GM12878 (cell line): ENCODE results near the gene DYSF. TPM values are rescaled to one million over a fixed set of nuclear protein-coding genes. Genes with fewer than 3 reads are reported as not detected.

Experiments used
- ATAC-seq: fragments of 200-7000 bp; cut with Tn5 transposase; 3 replicates; pipeline ENCODE4 v1.9.1; 2020; ENCODE audit warnings: mild to moderate bottlenecking, moderate library complexity
- BruUV-seq: library from RNA; stranded (reverse); fragments of 400-500 nt; replicated peaks from 2 replicates; lab custom pipeline; 2021; lab: Mats Ljungman, UMichigan
- CTCF ChIA-PET: fragments of 300-600 bp; sonication (Branson Sonifier 250); formaldehyde crosslinking; extraction: SDS; loops from one replicate; lab custom pipeline; 2021; ENCODE audit warnings: inconsistent platforms; lab: Yijun Ruan, JAX
- POLR2A ChIA-PET: fragments of 350-600 bp; formaldehyde crosslinking; extraction: SDS; loops from one replicate; lab custom pipeline; 2021; ENCODE audit warnings: inconsistent platforms; lab: Charles Lee
- RAD21 ChIA-PET: fragments of 300-600 bp; sonication (Branson Sonifier 250); formaldehyde crosslinking; loops from one replicate; lab custom pipeline; 2023; ENCODE audit warnings: antibody characterized with exemption; ENCODE audit not compliant: unreplicated experiment; lab: Charles Lee
- SMC1A ChIA-PET: fragments of 300-600 bp; sonication (Branson Sonifier 250); formaldehyde crosslinking; loops from one replicate; lab custom pipeline; 2023; ENCODE audit not compliant: unreplicated experiment, uncharacterized antibody; lab: Charles Lee
- DNase-seq: peaks from one replicate; pipeline ENCODE4 v3.0.0-alpha.2; 2011; ENCODE audit warnings: low read depth, low spot score
- FAIRE-seq: peaks from 3 replicates; lab custom pipeline; 2011; peaks lifted over from hg19 to GRCh38; lab: Jason Lieb, UNC
- H2AFZ ChIP-seq: 2 replicates; pipeline ENCODE4 v1.6.0; 2011; ENCODE audit warnings: low read depth, low read length, control low read depth; ENCODE audit not compliant: control insufficient read depth
- H3K27ac ChIP-seq: 2 replicates; pipeline ENCODE4 v1.5.1; 2011; ENCODE audit warnings: control low read depth; ENCODE audit not compliant: control insufficient read depth, insufficient read depth
- H3K27me3 ChIP-seq, 2 experiments: replicated peaks in 1 of 2; 2 replicates each; pipeline versions ENCODE4 v1.6.0 to v1.6.1; 2011; ENCODE audit warnings: low read length in 1 of 2; ENCODE audit not compliant: control insufficient read depth in 2 of 2, insufficient read depth in 2 of 2
- H3K36me3 ChIP-seq, 2 experiments: 2 replicates each; pipeline ENCODE4 v1.5.1; 2011; ENCODE audit warnings: low read length in 1 of 2; ENCODE audit not compliant: control insufficient read depth in 2 of 2, insufficient read depth in 2 of 2
- H3K4me1 ChIP-seq: 2 replicates; pipeline ENCODE4 v1.6.1; 2011; ENCODE audit warnings: mild to moderate bottlenecking, low read length, moderate library complexity, mixed read lengths; ENCODE audit not compliant: control insufficient read depth, insufficient read depth
- H3K4me2 ChIP-seq: 2 replicates; pipeline ENCODE4 v1.6.0; 2011; ENCODE audit warnings: control low read depth; ENCODE audit not compliant: control insufficient read depth, insufficient read depth
- H3K4me3 ChIP-seq: fragments of 200-600 bp; sonication (generic); 2 replicates; pipeline ENCODE4 v1.5.1; 2016
- H3K79me2 ChIP-seq: 2 replicates; pipeline ENCODE4 v1.6.0; 2011; ENCODE audit warnings: low read length; ENCODE audit not compliant: control insufficient read depth, insufficient read depth
- H3K9ac ChIP-seq: 2 replicates; pipeline ENCODE4 v1.8.0; 2011; ENCODE audit warnings: low read length, control low read depth, mixed read lengths; ENCODE audit not compliant: control insufficient read depth, insufficient read depth
- H3K9me3 ChIP-seq: replicated peaks from 3 replicates; pipeline ENCODE4 v1.5.1; 2011; ENCODE audit warnings: mild to moderate bottlenecking, low read length; ENCODE audit not compliant: control insufficient read depth, insufficient read depth
- H4K20me1 ChIP-seq: 2 replicates; pipeline ENCODE4 v1.6.0; 2011; ENCODE audit not compliant: control insufficient read depth, insufficient read depth
- BCL3 ChIP-seq: IDR thresholded peaks from 2 replicates; pipeline ENCODE4 v1.6.1; 2011; ENCODE audit warnings: borderline replicate concordance, low read depth, mild to moderate bottlenecking, moderate library complexity, low read length; ENCODE audit not compliant: insufficient read depth, poor library complexity, severe bottlenecking
- CHD2 ChIP-seq: IDR thresholded peaks from 2 replicates; pipeline ENCODE4 v1.6.1; 2011; ENCODE audit warnings: low read depth, low read length, improper control_type of control experiment, borderline replicate concordance
- EZH2 ChIP-seq: IDR thresholded peaks from 2 replicates; pipeline ENCODE4 v1.6.1; 2012; ENCODE audit warnings: low read depth, mild to moderate bottlenecking, control low read depth, inconsistent platforms, low read length, borderline replicate concordance; ENCODE audit not compliant: control insufficient read depth
- GABPA ChIP-seq: IDR thresholded peaks from 2 replicates; pipeline ENCODE4 v1.6.1; 2014; ENCODE audit warnings: antibody characterized with exemption, low read depth, mild to moderate bottlenecking, inconsistent platforms
- HCFC1 ChIP-seq: fragments of 150-350 bp; IDR thresholded peaks from 2 replicates; pipeline ENCODE4 v1.6.1; 2014; ENCODE audit warnings: low read length
- MTA2 ChIP-seq: fragments of 450-650 bp; IDR thresholded peaks from 2 replicates; pipeline ENCODE4 v1.6.1; 2016; ENCODE audit warnings: low read depth, mild to moderate bottlenecking, moderate library complexity
- MTA3 ChIP-seq: IDR thresholded peaks from 2 replicates; pipeline ENCODE4 v1.6.1; 2012; ENCODE audit warnings: low read length, inconsistent platforms, borderline replicate concordance
- NR2F1 ChIP-seq: fragments of 450-650 bp; conservative IDR thresholded peaks from 2 replicates; pipeline ENCODE4 v1.6.1; 2017; ENCODE audit warnings: mild to moderate bottlenecking
- PAX5 ChIP-seq: IDR thresholded peaks from 2 replicates; pipeline ENCODE4 v1.6.1; 2011; ENCODE audit warnings: low read depth, low read length, borderline replicate concordance
- PAX8 ChIP-seq: fragments of 450-650 bp; IDR thresholded peaks from 2 replicates; pipeline ENCODE4 v1.6.1; 2017; ENCODE audit warnings: mild to moderate bottlenecking, moderate library complexity
- SREBF1 ChIP-seq: IDR thresholded peaks from 2 replicates; pipeline ENCODE4 v1.6.1; 2012; ENCODE audit warnings: mild to moderate bottlenecking, low read length
- ZBED1 ChIP-seq: IDR thresholded peaks from 2 replicates; pipeline ENCODE4 v1.6.1; 2016; ENCODE audit warnings: borderline replicate concordance
- ZNF217 ChIP-seq: fragments of 450-650 bp; IDR thresholded peaks from 2 replicates; pipeline ENCODE4 v1.6.1; 2017; ENCODE audit warnings: antibody characterized with exemption, mild to moderate bottlenecking
- ZZZ3 ChIP-seq: IDR thresholded peaks from 2 replicates; pipeline ENCODE4 v1.6.1; 2011; ENCODE audit warnings: low read depth; ENCODE audit not compliant: control insufficient read depth, insufficient read length
- WGBS: methylation state at CpG from one replicate; pipeline ENCODE4 v1.1.6; 2016; ENCODE audit warnings: low lambda C conversion rate; ENCODE audit not compliant: insufficient replicate concordance, insufficient coverage; ENCODE audit errors: missing lambda C conversion rate; 5-methylcytosine and 5-hydroxymethylcytosine counted together
- in situ Hi-C: fragments of 300-500 bp; cut with MboI; formaldehyde crosslinking; loops from 9 replicates; pipeline ENCODE4 v1.14.3; 2018; ENCODE audit warnings: mixed read lengths
- intact Hi-C: fragments of 100-400 bp; cut with micrococcal nuclease; formaldehyde crosslinking; loops from one replicate; pipeline ENCODE4 v1.14.2; 2022; ENCODE audit not compliant: unreplicated experiment
- polyA plus RNA-seq, 11 experiments: library from polyadenylated mRNA; depleted of rRNA in 4 of 11; unstranded in 6 of 11; stranded (reverse) in 5 of 11; fragments of >200 nt; fragmentation: Nextera tagmentation in 4 of 11; fragmentation: Illumina TruSeq in 1 of 11; extraction: Ambion mirVana in 4 of 11; extraction: Trizol in 1 of 11; gene quantifications; 1 replicate in 1 of 11; 2 replicates in 10 of 11; pipeline versions ENCODE4 v1.2.1 to v1.2.3, GENCODE V29; 2011 to 2016; ENCODE audit warnings: inconsistent platforms in 2 of 11, missing spikeins in 2 of 11, low read depth in 1 of 11
- total RNA-seq, 4 experiments: library from RNA; depleted of rRNA in 3 of 4; stranded (reverse); fragments of >200 nt in 3 of 4; fragmentation: Illumina TruSeq in 1 of 4; extraction: Trizol in 1 of 4; gene quantifications; 2 replicates each; pipeline versions ENCODE4 v1.2.1 to v1.2.3, GENCODE V29; 2013 to 2021

DYSF gene
- total and polyA plus RNA-seq, 10 of the 15 experiments (the other 5 are each of a cell fraction or from before 2014, with no cell fraction given), result under 0.01 to 0.15 (median 0.03) TPM; not detected in 7

GRCh38 chr2:71526141-71526540 lies 72.8 kb downstream of the DYSF start:
- ChIA-PET POLR2A (no interaction called here), SMC1A (no interaction called here), CTCF (no interaction called here), RAD21 (no interaction called here)
- 47% methylated on average over 13 of the region's 17 CpGs for WGBS
- Histone ChIP-seq H3K27me3 (no peaks in the 10 kb centered on the region; a peak in 2 of 4 replicates), H3K79me2 (no peaks in the 10 kb centered on the region), H2AFZ (no peak overlapping the region), H3K36me3 (no peaks in the 10 kb centered on the region), H3K4me1 (no peaks in the 10 kb centered on the region), H4K20me1 (no peaks in the 10 kb centered on the region), H3K4me2 (no peak overlapping the region), H3K27ac (no peak overlapping the region), H3K9me3 (no peaks in the 10 kb centered on the region), H3K4me3 (no peak overlapping the region), H3K9ac (no peak overlapping the region)
- ATAC-seq (no peak), DNase-seq (no peak), FAIRE-seq (no peak)
- BruUV-seq, result no TSS peak
- no peak for TF ChIP-seq PAX5
- TF ChIP-seq PAX8, result no peak
- TF ChIP-seq MTA2, result no peak
- no peak for TF ChIP-seq HCFC1
- no peak for TF ChIP-seq CHD2
- no peak for TF ChIP-seq ZBED1
- no peak for TF ChIP-seq SREBF1
- no peak for TF ChIP-seq MTA3
- no peak for TF ChIP-seq BCL3
- TF ChIP-seq NR2F1, result no peak
- no peak for TF ChIP-seq ZZZ3
- TF ChIP-seq EZH2, result no peak
- no peak for TF ChIP-seq ZNF217
- no peak for TF ChIP-seq GABPA
- in situ Hi-C loops (loop anchor here (10.0 kb wide), 1 partner anchor 1219 kb away; no protein-coding TSS in a partner anchor), intact Hi-C loops (no loop called here)
